A673 (cell line): ENCODE data around the gene MT1H.

Source experiments
- EZH2 ChIP-seq: fragments of 200-600 bp; sonication (generic); IDR thresholded peaks from 2 replicates; pipeline ENCODE4 v1.6.1; 2017; ENCODE audit warnings: borderline replicate concordance, low read depth, mild to moderate bottlenecking, mixed read lengths, antibody characterized with exemption, low read length; ENCODE audit not compliant: poor library complexity, severe bottlenecking
- TF ChIP-seq, protein P1 (sequence below): fragments of 300-800, 200-600 bp; sonication (generic); conservative IDR thresholded peaks from 2 replicates; pipeline ENCODE4 v1.5.1; 2017; ENCODE audit warnings: low read depth, mild to moderate bottlenecking, antibody characterized with exemption, low read length, moderate library complexity, mixed read lengths

GRCh38 chr16:56684256-56684925, 14.8 kb downstream of the MT1H start:
- TF ChIP-seq, protein P1, sequence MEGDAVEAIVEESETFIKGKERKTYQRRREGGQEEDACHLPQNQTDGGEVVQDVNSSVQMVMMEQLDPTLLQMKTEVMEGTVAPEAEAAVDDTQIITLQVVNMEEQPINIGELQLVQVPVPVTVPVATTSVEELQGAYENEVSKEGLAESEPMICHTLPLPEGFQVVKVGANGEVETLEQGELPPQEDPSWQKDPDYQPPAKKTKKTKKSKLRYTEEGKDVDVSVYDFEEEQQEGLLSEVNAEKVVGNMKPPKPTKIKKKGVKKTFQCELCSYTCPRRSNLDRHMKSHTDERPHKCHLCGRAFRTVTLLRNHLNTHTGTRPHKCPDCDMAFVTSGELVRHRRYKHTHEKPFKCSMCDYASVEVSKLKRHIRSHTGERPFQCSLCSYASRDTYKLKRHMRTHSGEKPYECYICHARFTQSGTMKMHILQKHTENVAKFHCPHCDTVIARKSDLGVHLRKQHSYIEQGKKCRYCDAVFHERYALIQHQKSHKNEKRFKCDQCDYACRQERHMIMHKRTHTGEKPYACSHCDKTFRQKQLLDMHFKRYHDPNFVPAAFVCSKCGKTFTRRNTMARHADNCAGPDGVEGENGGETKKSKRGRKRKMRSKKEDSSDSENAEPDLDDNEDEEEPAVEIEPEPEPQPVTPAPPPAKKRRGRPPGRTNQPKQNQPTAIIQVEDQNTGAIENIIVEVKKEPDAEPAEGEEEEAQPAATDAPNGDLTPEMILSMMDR: no peak
- no peak for TF ChIP-seq EZH2
